Rectal smooth muscle tissue (tissue), 1 donor: ENCODE results near the gene ZMIZ1.
A peak's percentile ranks its signal among the peaks of the same experiment; 100 is the strongest.

Experiments used
- H3K27ac ChIP-seq: one replicate; pipeline ENCODE4 v1.7.0; 2013; ENCODE audit warnings: low read depth, low read length, inconsistent platforms
- H3K27me3 ChIP-seq: one replicate; pipeline ENCODE4 v1.7.0; 2013; ENCODE audit warnings: low read length; ENCODE audit not compliant: control insufficient read depth, insufficient read depth
- H3K36me3 ChIP-seq: one replicate; pipeline ENCODE4 v1.7.0; 2013; ENCODE audit warnings: low read length; ENCODE audit not compliant: control insufficient read depth, insufficient read depth
- H3K4me1 ChIP-seq: one replicate; pipeline ENCODE4 v1.7.0; 2013; ENCODE audit warnings: low read length; ENCODE audit not compliant: control insufficient read depth, insufficient read depth
- H3K4me3 ChIP-seq: one replicate; pipeline ENCODE4 v1.7.0; 2013; ENCODE audit warnings: low read length
- H3K9ac ChIP-seq: one replicate; pipeline ENCODE4 v1.7.0; 2013; ENCODE audit warnings: low read length

The ZMIZ1 gene

GRCh38 chr10:79300711-79301110 is 231.9 kb downstream of the ZMIZ1 start:
- Histone ChIP-seq H3K4me1 (peaks cover 10% of the 10 kb centered on the region), H3K27ac (no peak overlapping the region), H3K36me3 (peaks cover 70% of the 10 kb centered on the region), H3K4me3 (no peak overlapping the region), H3K9ac (no peak overlapping the region), H3K27me3 (no peaks in the 10 kb centered on the region)

- Histone ChIP-seq H3K27ac (no peak overlapping the region), H3K36me3 (peaks cover 72% of the 10 kb centered on the region), H3K9ac (no peak overlapping the region), H3K4me3 (no peak overlapping the region), H3K4me1 (peaks cover 10% of the 10 kb centered on the region), H3K27me3 (no peaks in the 10 kb centered on the region)
Measured at GRCh38 chr10:79301754-79302530, 233.2 kb downstream of the ZMIZ1 start.

- Histone ChIP-seq H3K4me3 (no peak overlapping the region), H3K4me1 (peaks cover 8% of the 10 kb centered on the region), H3K36me3 (peaks cover 73% of the 10 kb centered on the region), H3K9ac (no peak overlapping the region), H3K27me3 (no peaks in the 10 kb centered on the region), H3K27ac (no peak overlapping the region)
Measured at GRCh38 chr10:79303631-79304478, 235.1 kb downstream of the ZMIZ1 start.

- Histone ChIP-seq H3K9ac (no peak overlapping the region), H3K27ac (no peak overlapping the region), H3K4me3 (no peak overlapping the region), H3K4me1 (peaks cover under 1% of the 10 kb centered on the region), H3K27me3 (no peaks in the 10 kb centered on the region), H3K36me3 (peaks cover 72% of the 10 kb centered on the region)
Measured at GRCh38 chr10:79304479-79305087, 235.8 kb downstream of the ZMIZ1 start.

- Histone ChIP-seq H3K27ac (no peak overlapping the region), H3K4me3 (no peak overlapping the region), H3K4me1 (no peaks in the 10 kb centered on the region), H3K36me3 (peaks cover 68% of the 10 kb centered on the region), H3K27me3 (no peaks in the 10 kb centered on the region), H3K9ac (no peak overlapping the region)
Measured at GRCh38 chr10:79305515-79305914, 236.7 kb downstream of the ZMIZ1 start.

GRCh38 chr10:79305988-79306387 is 237.2 kb downstream of the ZMIZ1 start:
- H3K4me3 ChIP-seq: no peak overlapping the region
- peaks cover 63% of the 10 kb centered on the region for H3K36me3 ChIP-seq
- H3K27ac ChIP-seq: no peak overlapping the region
- no peaks in the 10 kb centered on the region for H3K4me1 ChIP-seq
- H3K9ac ChIP-seq: no peak overlapping the region
- no peaks in the 10 kb centered on the region for H3K27me3 ChIP-seq

GRCh38 chr10:79306644-79307220 is 238.0 kb downstream of the ZMIZ1 start:
- Histone ChIP-seq H3K27ac (no peak overlapping the region), H3K9ac (no peak overlapping the region), H3K4me1 (no peaks in the 10 kb centered on the region), H3K36me3 (peaks cover 62% of the 10 kb centered on the region), H3K4me3 (no peak overlapping the region), H3K27me3 (no peaks in the 10 kb centered on the region)

GRCh38 chr10:79308016-79308415 is 239.2 kb downstream of the ZMIZ1 start:
- peaks cover 66% of the 10 kb centered on the region for H3K36me3 ChIP-seq
- no peak overlapping the region for H3K4me3 ChIP-seq
- H3K9ac ChIP-seq: no peak overlapping the region
- H3K27me3 ChIP-seq: no peaks in the 10 kb centered on the region
- no peak overlapping the region for H3K27ac ChIP-seq
- no peaks in the 10 kb centered on the region for H3K4me1 ChIP-seq

- Histone ChIP-seq H3K4me1 (no peaks in the 10 kb centered on the region), H3K9ac (no peak overlapping the region), H3K27me3 (no peaks in the 10 kb centered on the region), H3K27ac (no peak overlapping the region), H3K4me3 (no peak overlapping the region), H3K36me3 (peaks cover 61% of the 10 kb centered on the region)
Measured at GRCh38 chr10:79308969-79309665, 240.4 kb downstream of the ZMIZ1 start.

GRCh38 chr10:79310200-79310865 is 241.6 kb downstream of the ZMIZ1 start:
- Histone ChIP-seq H3K36me3 (peaks cover 49% of the 10 kb centered on the region), H3K4me1 (no peaks in the 10 kb centered on the region), H3K27me3 (no peaks in the 10 kb centered on the region), H3K27ac (peak overlapping the region; percentile 34), H3K9ac (no peak overlapping the region), H3K4me3 (no peak overlapping the region)

GRCh38 chr10:79310911-79311573 is 242.3 kb downstream of the ZMIZ1 start:
- Histone ChIP-seq H3K27ac (peak overlapping the region; percentile 23), H3K9ac (no peak overlapping the region), H3K4me3 (no peak overlapping the region), H3K4me1 (no peaks in the 10 kb centered on the region), H3K27me3 (no peaks in the 10 kb centered on the region), H3K36me3 (peaks cover 49% of the 10 kb centered on the region)
